Activated T-cell treated with anti-CD3 and anti-CD28 coated beads, Interleukin-2, amount 50 U/mL, for 4 hours (primary cell): ENCODE data around the gene GAS2L2. TPM values are rescaled to one million over a fixed set of nuclear protein-coding genes. Genes with fewer than 3 reads are reported as not detected.
"Not testable (repeated sequence)": the region's sequence is repeated elsewhere in the genome, so short reads cannot be mapped to it uniquely, and the experiment has no call there.

Experiments
- ATAC-seq, 2 donors: fragments of 200-7000 bp; cut with Tn5 transposase; one replicate each; pipeline ENCODE4 v1.10.0; 2021
- DNase-seq: peaks from one replicate; pipeline ENCODE4 v3.0.0-alpha.2; 2020
- H3K27me3 Mint-ChIP-seq: one replicate; pipeline ENCODE4 v1.8.0; 2021; ENCODE audit warnings: low read depth, mixed read lengths
- H3K36me3 Mint-ChIP-seq: one replicate; pipeline ENCODE4 v1.8.0; 2022; ENCODE audit warnings: mixed read lengths; ENCODE audit not compliant: insufficient read depth
- H3K4me1 Mint-ChIP-seq: one replicate; pipeline ENCODE4 v1.8.0; 2021; ENCODE audit warnings: low read depth, mixed read lengths
- H3K4me3 Mint-ChIP-seq: one replicate; pipeline ENCODE4 v1.8.0; 2021; ENCODE audit warnings: mild to moderate bottlenecking, moderate library complexity, mixed read lengths
- H3K9me3 Mint-ChIP-seq: one replicate; pipeline ENCODE4 v1.8.0; 2021; ENCODE audit warnings: mixed read lengths
- total RNA-seq, 3 donors: library from RNA; stranded (reverse); gene quantifications; one replicate each; pipeline ENCODE4 v1.2.1, GENCODE V29; 2021

GAS2L2 gene
- total RNA-seq, 3 donors from 2014 or later: 0.05 TPM; not detected in 2

- DNase-seq (peak; percentile 84), ATAC-seq (peak; percentile 94)
- Mint-ChIP-seq H3K4me3 (peak overlapping the region; percentile 87), H3K27me3 (no peaks in the 10 kb centered on the region), H3K4me1 (peaks cover 8% of the 10 kb centered on the region), H3K36me3 (no peaks in the 10 kb centered on the region), H3K9me3 (no peaks in the 10 kb centered on the region)
Measured at GRCh38 chr17:35764123-35764991, 11.3 kb upstream of the GAS2L2 start.

GRCh38 chr17:35763767-35764122 lies 10.7 kb upstream of the GAS2L2 start:
- Mint-ChIP-seq H3K4me3 (peak overlapping the region; percentile 87), H3K9me3 (no peaks in the 10 kb centered on the region), H3K36me3 (no peaks in the 10 kb centered on the region), H3K27me3 (no peaks in the 10 kb centered on the region), H3K4me1 (peaks cover 8% of the 10 kb centered on the region)
- ATAC-seq: no peak
- no peak for DNase-seq

- peaks cover 8% of the 10 kb centered on the region for H3K4me1 Mint-ChIP-seq
- no peak overlapping the region for H3K4me3 Mint-ChIP-seq
- no peaks in the 10 kb centered on the region for H3K27me3 Mint-ChIP-seq
- H3K9me3 Mint-ChIP-seq: no peaks in the 10 kb centered on the region
- ATAC-seq (no peak), DNase-seq (no peak)
- no peaks in the 10 kb centered on the region for H3K36me3 Mint-ChIP-seq
Measured at GRCh38 chr17:35761601-35762000, 8.6 kb upstream of the GAS2L2 start.

- ATAC-seq (no peak), DNase-seq (no peak)
- H3K9me3 Mint-ChIP-seq: no peaks in the 10 kb centered on the region
- no peaks in the 10 kb centered on the region for H3K36me3 Mint-ChIP-seq
- H3K27me3 Mint-ChIP-seq: no peaks in the 10 kb centered on the region
- peaks cover 8% of the 10 kb centered on the region for H3K4me1 Mint-ChIP-seq
- no peak within 1 kb of the TSS for H3K4me3 Mint-ChIP-seq
Measured at GRCh38 chr17:35760587-35760986, 7.5 kb upstream of the GAS2L2 start, which contains the start of gene C17orf50. TSS of gene C17orf50 (plus strand) at chr17:35760887. CDS start at chr17:35760942, 55 bp downstream.

GRCh38 chr17:35757243-35757642 lies 4.2 kb upstream of the GAS2L2 start:
- DNase-seq (no peak), ATAC-seq (no peak)
- Mint-ChIP-seq H3K4me3 (no peak overlapping the region), H3K36me3 (no peaks in the 10 kb centered on the region), H3K4me1 (no peaks in the 10 kb centered on the region), H3K27me3 (peaks cover 1% of the 10 kb centered on the region), H3K9me3 (no peaks in the 10 kb centered on the region)

- Mint-ChIP-seq H3K4me1 (peaks cover 13% of the 10 kb centered on the region), H3K36me3 (no peaks in the 10 kb centered on the region), H3K4me3 (no peak overlapping the region), H3K27me3 (peaks cover 40% of the 10 kb centered on the region), H3K9me3 (no peaks in the 10 kb centered on the region)
- DNase-seq (no peak), ATAC-seq (no peak)
Measured at GRCh38 chr17:35752471-35752870, 568 bp downstream of the GAS2L2 start.

GRCh38 chr17:35751541-35751940 lies 1.5 kb downstream of the GAS2L2 start:
- not testable (repeated sequence) for H3K36me3 Mint-ChIP-seq, ATAC-seq, DNase-seq, H3K4me3 Mint-ChIP-seq, H3K9me3 Mint-ChIP-seq
- Mint-ChIP-seq H3K4me1 (peaks cover 13% of the 10 kb centered on the region), H3K27me3 (peaks cover 40% of the 10 kb centered on the region)

- Mint-ChIP-seq H3K4me3 (no peak overlapping the region), H3K27me3 (peaks cover 40% of the 10 kb centered on the region), H3K9me3 (no peaks in the 10 kb centered on the region), H3K4me1 (peaks cover 13% of the 10 kb centered on the region), H3K36me3 (no peaks in the 10 kb centered on the region)
- ATAC-seq: no peak
- no peak for DNase-seq
Measured at GRCh38 chr17:35750526-35751395, 2.3 kb downstream of the GAS2L2 start.

GRCh38 chr17:35749560-35750412 lies 3.3 kb downstream of the GAS2L2 start:
- ATAC-seq: peak in 1 of 2 donors; percentile 17
- Mint-ChIP-seq H3K9me3 (no peaks in the 10 kb centered on the region), H3K27me3 (peaks cover 40% of the 10 kb centered on the region), H3K4me1 (peaks cover 13% of the 10 kb centered on the region), H3K36me3 (no peaks in the 10 kb centered on the region), H3K4me3 (no peak overlapping the region)
- no peak for DNase-seq

- DNase-seq (no peak), ATAC-seq (no peak)
- Mint-ChIP-seq H3K4me3 (no peak overlapping the region), H3K27me3 (peaks cover 45% of the 10 kb centered on the region), H3K9me3 (no peaks in the 10 kb centered on the region), H3K4me1 (peaks cover 13% of the 10 kb centered on the region), H3K36me3 (no peaks in the 10 kb centered on the region)
Measured at GRCh38 chr17:35748979-35749378, 4.1 kb downstream of the GAS2L2 start.

- Mint-ChIP-seq H3K36me3 (no peaks in the 10 kb centered on the region), H3K4me3 (no peak overlapping the region), H3K27me3 (peaks cover 50% of the 10 kb centered on the region), H3K9me3 (no peaks in the 10 kb centered on the region), H3K4me1 (peaks cover 13% of the 10 kb centered on the region)
- DNase-seq: no peak
- ATAC-seq: no peak
Measured at GRCh38 chr17:35748341-35748841, 4.6 kb downstream of the GAS2L2 start.

- DNase-seq: peak; percentile 76
- Mint-ChIP-seq H3K36me3 (no peaks in the 10 kb centered on the region), H3K4me3 (no peak overlapping the region), H3K27me3 (peaks cover 51% of the 10 kb centered on the region), H3K4me1 (peaks cover 13% of the 10 kb centered on the region), H3K9me3 (no peaks in the 10 kb centered on the region)
- peak; percentile 88 to 93 for ATAC-seq
Measured at GRCh38 chr17:35747540-35748017, 5.5 kb downstream of the GAS2L2 start.

GRCh38 chr17:35745749-35746320 lies 7.2 kb downstream of the GAS2L2 start:
- ATAC-seq: no peak
- Mint-ChIP-seq H3K36me3 (no peaks in the 10 kb centered on the region), H3K4me1 (peaks cover 17% of the 10 kb centered on the region), H3K27me3 (peaks cover 52% of the 10 kb centered on the region), H3K4me3 (no peak overlapping the region), H3K9me3 (no peaks in the 10 kb centered on the region)
- DNase-seq: no peak
